ENCODE results near the gene KIF26B. TPM values are rescaled to one million over a fixed set of nuclear protein-coding genes. Genes with fewer than 3 reads are reported as not detected.

The KIF26B gene
- total RNA-seq, 4 donors from 2014 or later, result 3.6 to 7.0 (median 5.2) TPM

DNA sequence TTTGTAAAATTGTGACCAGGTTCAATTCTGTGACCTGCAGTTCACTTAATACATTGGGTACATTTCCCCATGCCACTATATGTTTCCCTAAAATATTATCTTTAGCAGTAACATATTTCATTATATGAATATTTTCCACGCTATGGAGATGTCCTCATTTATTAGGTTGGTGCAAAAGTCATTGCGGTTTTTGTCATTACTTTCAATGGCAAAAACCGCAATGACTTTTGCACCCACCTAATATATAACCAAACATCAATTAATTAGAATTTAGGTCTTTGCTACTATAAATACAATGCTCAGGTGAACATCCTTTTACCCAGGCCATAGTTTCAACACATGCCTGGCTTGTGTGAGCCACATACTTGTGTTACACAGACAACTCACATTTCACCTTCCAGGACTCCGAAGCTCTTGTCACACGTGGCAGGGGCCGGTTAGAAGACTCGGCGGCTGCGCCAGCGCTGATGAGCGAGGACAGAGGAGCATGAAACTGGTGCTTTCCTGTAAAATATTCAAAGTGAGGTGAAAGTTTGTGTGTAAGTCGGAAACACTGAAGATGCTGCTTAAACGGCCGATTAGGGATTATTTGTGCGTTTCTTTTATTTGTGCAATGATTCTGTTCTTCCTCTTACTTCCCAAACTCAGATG, 215.5 kb downstream of the KIF26B start:
- WGBS, result 94% methylated on average over 15 of the region's 15 CpGs
- Histone ChIP-seq H3K27me3 (no peaks in the 10 kb centered on the region), H3K4me1 (no peaks in the 10 kb centered on the region), H3K9me3 (no peaks in the 10 kb centered on the region), H3K27ac (no peak overlapping the region), H3K4me3 (no peak overlapping the region), H3K36me3 (no peaks in the 10 kb centered on the region)
- no peak for TF ChIP-seq POLR2A (IDR thresholded peaks at IDR 0.05)
- no peak for TF ChIP-seq CTCF (IDR thresholded peaks at IDR 0.05)
- TF ChIP-seq EP300 (IDR thresholded peaks at IDR 0.05), result no peak
- TF ChIP-seq POLR2AphosphoS5 (IDR thresholded peaks at IDR 0.05), result no peak
- DNase-seq (ENCODE audit: low spot score in 2 of 2), result no peak

- Histone ChIP-seq H3K4me1 (no peaks in the 10 kb centered on the region), H3K9me3 (no peaks in the 10 kb centered on the region), H3K27ac (no peak overlapping the region), H3K36me3 (no peaks in the 10 kb centered on the region), H3K4me3 (no peak overlapping the region), H3K27me3 (no peaks in the 10 kb centered on the region)
- WGBS, result 89% methylated on average over 14 of the region's 18 CpGs
- DNase-seq (ENCODE audit: low spot score in 2 of 2), result no peak
- no peak for TF ChIP-seq POLR2AphosphoS5 (IDR thresholded peaks at IDR 0.05)
- TF ChIP-seq EP300 (IDR thresholded peaks at IDR 0.05), result no peak
- TF ChIP-seq POLR2A (IDR thresholded peaks at IDR 0.05), result no peak
- no peak for TF ChIP-seq CTCF (IDR thresholded peaks at IDR 0.05)
These were observed 216.3 kb downstream of the KIF26B start for GRCh38 chr1:245370905-245371581.

GRCh38 chr1:245373131-245373530, 218.3 kb downstream of the KIF26B start:
- H3K4me3 ChIP-seq, result no peak overlapping the region
- TF ChIP-seq EP300 (IDR thresholded peaks at IDR 0.05), result no peak
- no peak for TF ChIP-seq POLR2AphosphoS5 (IDR thresholded peaks at IDR 0.05)
- TF ChIP-seq CTCF (IDR thresholded peaks at IDR 0.05), result no peak
- TF ChIP-seq POLR2A (IDR thresholded peaks at IDR 0.05), result no peak
- no peaks in the 10 kb centered on the region for H3K27me3 ChIP-seq
- no peak overlapping the region for H3K27ac ChIP-seq
- no peaks in the 10 kb centered on the region for H3K9me3 ChIP-seq
- H3K4me1 ChIP-seq, result no peaks in the 10 kb centered on the region
- WGBS, result 96% methylated on average over 4 of the region's 4 CpGs
- no peak for DNase-seq (ENCODE audit: low spot score in 2 of 2)
- no peaks in the 10 kb centered on the region for H3K36me3 ChIP-seq

GRCh38 chr1:245375789-245376460, 221.1 kb downstream of the KIF26B start:
- no peaks in the 10 kb centered on the region for H3K9me3 ChIP-seq
- TF ChIP-seq POLR2A (IDR thresholded peaks at IDR 0.05), result no peak
- no peak for TF ChIP-seq POLR2AphosphoS5 (IDR thresholded peaks at IDR 0.05)
- TF ChIP-seq CTCF (IDR thresholded peaks at IDR 0.05), result no peak
- no peak for TF ChIP-seq EP300 (IDR thresholded peaks at IDR 0.05)
- no peak overlapping the region for H3K27ac ChIP-seq
- no peaks in the 10 kb centered on the region for H3K27me3 ChIP-seq
- no peak for DNase-seq (ENCODE audit: low spot score in 2 of 2)
- H3K4me1 ChIP-seq, result no peaks in the 10 kb centered on the region
- no peak overlapping the region for H3K4me3 ChIP-seq
- WGBS, result 69% methylated on average over 12 of the region's 12 CpGs
- no peaks in the 10 kb centered on the region for H3K36me3 ChIP-seq

- Histone ChIP-seq H3K9me3 (no peaks in the 10 kb centered on the region), H3K36me3 (no peaks in the 10 kb centered on the region), H3K27me3 (no peaks in the 10 kb centered on the region), H3K27ac (no peak overlapping the region), H3K4me1 (no peaks in the 10 kb centered on the region), H3K4me3 (no peak overlapping the region)
- TF ChIP-seq POLR2A (IDR thresholded peaks at IDR 0.05) (no peak), EP300 (IDR thresholded peaks at IDR 0.05) (no peak), POLR2AphosphoS5 (IDR thresholded peaks at IDR 0.05) (no peak), CTCF (IDR thresholded peaks at IDR 0.05) (no peak)
- 80% methylated on average over 5 of the region's 5 CpGs for WGBS
- no peak for DNase-seq (ENCODE audit: low spot score in 2 of 2)
These were observed 223.1 kb downstream of the KIF26B start for GRCh38 chr1:245377854-245378253.

Data from suprapubic skin (tissue), 4 donors.